ENCODE results near the gene GNB3.

DNA sequence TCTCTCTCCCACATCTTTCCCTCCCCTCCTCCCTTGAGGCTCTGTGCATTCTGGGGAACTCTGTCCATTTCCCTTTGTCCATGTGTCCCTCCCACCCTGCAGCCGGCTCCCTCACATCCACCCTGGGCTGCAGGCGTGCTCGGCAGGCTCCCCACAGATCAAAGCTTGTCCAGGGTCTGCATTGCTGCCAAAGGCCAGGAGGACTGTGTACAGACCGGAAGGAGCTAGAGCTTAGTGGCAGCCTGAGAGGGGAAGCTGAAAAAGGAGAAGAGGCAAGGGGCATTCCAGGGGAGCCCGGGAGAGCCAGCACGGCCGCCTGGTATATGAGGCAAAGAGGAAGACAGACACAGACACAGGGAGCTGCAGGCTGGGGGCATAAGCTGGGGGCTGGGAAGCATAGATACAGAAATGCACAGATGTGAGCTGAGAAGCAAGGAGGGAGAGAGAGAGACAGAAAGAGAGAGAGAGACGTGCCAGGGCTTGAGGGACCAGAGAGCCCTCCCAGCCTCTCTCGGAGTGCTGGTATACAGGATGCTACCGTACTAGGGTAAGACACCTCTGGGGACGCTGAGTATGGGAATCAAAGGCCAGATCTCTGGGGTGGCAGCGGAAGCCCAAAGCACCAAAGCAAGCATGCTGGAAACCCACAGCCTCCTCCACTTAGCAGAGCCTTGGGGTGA, 48.1 kb upstream of the GNB3 start:
- TF ChIP-seq POLR2A (IDR thresholded peaks at IDR 0.05): no peak
- no peak for TF ChIP-seq CTCF (IDR thresholded peaks at IDR 0.05)
- TF ChIP-seq POLR2AphosphoS5 (IDR thresholded peaks at IDR 0.05; ENCODE audit: insufficient read depth in 1 of 2, low read depth in 1 of 2): no peak
